Stimulated activated CD8-positive, alpha-beta memory T cell treated with anti-CD3 and anti-CD28 coated beads, Interleukin-7, amount 100 ng/mL, for 24 hours (primary cell): ENCODE data around the gene BRD1.

Experiments
- DNase-seq: peaks from one replicate; pipeline ENCODE4 v3.0.0-alpha.2; 2020; ENCODE audit warnings: low read depth

Gene BRD1

GRCh38 chr22:49827853-49828598 is at the start of gene BRD1:
Gene BRD1 (minus strand): TSS chr22:49827873. CDS start chr22:49824317, 3,556 bp downstream.
- no peak for DNase-seq

DNA sequence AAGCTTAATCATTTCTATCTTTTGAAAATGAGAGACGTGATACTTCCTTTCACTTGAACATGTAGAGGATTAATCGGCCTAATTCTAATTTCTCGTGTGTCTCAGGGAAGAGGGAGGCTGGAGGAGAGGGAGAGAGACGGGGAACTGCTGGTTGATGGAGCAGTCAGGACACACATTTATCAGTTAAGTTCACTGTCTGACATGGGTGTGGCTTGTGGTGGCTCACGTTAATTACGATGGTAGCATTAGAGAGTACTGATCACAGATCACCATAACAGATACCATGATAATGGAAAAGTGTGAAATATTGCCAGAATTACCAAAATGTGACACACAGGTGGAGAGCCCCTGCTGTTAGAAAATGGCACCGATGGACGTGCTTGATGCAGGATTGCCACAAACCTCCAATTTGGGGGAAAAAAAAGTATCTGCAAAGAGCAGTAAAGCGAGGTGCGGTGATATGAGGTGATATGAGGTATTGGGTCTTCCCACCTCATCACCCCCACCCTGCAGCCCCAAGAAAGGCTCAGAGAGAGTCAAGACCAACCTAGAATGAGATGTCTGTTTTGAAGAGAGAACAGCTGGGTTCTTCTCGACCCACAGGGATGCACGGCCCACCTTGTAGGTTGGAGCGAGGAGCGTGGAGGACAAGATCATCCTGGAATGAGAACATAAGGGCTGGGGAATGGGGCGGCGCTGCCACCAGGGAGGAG is 45.7 kb upstream of the BRD1 start:
- DNase-seq, result no peak

GRCh38 chr22:49872347-49872746 is 44.7 kb upstream of the BRD1 start:
- DNase-seq, result no peak

DNA sequence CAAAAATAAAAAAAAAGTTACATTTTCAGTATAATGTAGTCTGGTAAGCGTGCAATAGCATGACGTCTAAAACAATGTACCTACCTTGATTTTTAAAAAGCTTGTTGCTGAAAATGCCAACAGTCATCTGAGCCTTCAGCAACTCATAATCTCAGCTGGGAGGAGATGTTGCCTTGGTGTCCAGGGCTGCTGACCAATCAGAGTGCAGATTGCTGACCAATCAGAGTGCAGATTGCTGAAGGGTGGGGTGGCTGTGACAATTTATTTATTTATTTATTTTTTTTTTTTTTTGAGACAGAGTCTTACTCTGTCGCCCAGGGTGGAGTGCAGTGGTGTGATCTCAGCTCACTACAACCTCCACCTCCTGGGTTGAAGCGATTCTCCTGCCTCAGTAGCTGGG is 43.8 kb upstream of the BRD1 start:
- no peak for DNase-seq

DNA sequence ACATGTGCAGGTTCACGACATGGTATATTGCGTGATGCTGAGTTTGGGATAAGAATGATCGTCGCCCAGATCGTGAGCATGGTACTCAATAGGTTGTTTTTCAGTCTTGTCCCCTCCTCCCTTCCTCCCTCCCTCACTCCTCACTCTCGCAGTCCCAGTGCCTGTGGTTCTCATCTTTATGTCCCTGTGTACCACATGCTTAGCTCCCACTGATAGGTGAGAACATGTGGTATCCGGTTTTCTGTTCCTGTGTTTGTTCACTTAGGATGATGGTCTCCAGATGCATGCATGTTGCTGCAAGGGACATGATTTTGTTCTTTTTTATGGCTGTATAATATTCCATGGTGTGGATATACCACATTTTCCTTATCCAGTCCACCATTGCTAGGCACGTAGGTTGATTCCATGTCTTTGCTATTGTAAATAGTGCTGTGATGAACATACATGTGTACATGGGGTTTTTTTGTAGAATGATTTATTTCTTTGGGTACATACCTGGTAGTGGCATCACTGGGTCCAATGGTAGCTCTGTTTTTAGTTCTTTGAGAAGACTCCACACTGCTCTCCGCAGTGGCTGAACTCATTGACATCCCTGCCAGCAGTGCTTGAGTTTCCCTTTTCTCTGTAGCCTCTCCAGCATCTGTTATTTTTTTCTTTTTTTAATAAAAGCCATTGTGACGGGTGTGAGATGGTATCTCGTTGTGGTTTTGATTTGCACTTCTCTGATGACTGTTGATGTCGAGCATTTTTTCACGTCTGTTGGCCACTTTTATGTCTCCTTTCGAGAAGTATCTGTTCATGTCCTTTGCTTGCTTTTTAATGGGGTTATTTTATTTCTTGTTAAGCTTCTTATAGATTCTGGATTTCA is 42.4 kb upstream of the BRD1 start:
- no peak for DNase-seq

- DNase-seq, result no peak
Measured at GRCh38 chr22:49869086-49869830, 41.6 kb upstream of the BRD1 start.

- no peak for DNase-seq
Measured at GRCh38 chr22:49867303-49868265, 39.9 kb upstream of the BRD1 start.

- no peak for DNase-seq
Measured at GRCh38 chr22:49866646-49867045, 39.0 kb upstream of the BRD1 start.

DNA sequence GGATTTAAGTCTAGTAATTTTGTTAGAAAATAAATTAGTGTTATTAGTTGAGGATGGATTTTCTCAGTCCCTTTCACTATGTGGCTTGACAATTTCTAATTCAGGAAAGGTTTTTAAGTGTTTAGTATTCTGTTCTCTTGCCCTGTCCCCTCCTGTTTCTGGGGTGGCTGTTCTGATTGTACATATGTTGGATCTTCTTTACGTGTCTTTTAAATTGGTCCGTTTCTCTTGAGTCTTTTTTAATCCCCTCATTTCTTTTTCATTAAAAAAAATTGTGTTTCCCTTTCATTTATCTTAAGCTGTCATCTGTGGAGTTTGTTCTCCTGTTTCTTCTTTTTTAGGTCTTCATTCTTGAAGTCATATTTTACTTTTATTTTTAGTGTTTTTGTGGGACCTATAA is 38.5 kb upstream of the BRD1 start:
- DNase-seq, result no peak

DNA sequence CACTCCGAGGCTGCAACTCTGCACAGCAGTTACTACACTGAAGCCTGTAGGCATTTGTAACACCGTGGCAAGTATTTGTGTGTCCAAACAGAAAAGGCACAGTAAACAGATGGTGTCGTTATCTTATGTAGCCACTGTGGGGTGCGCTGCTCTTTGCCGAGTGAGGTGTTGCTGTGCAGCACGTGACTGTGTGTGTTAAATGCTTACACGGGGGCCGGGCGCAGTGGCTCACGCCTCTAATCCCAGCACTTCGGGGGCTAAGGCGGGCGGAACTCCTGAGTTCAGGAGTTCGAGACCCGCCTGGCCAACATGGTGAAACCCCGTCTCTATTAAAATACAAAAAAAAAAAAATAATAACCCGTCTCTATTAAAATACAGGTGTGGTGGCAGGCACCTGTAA is 37.5 kb upstream of the BRD1 start:
- no peak for DNase-seq

DNA sequence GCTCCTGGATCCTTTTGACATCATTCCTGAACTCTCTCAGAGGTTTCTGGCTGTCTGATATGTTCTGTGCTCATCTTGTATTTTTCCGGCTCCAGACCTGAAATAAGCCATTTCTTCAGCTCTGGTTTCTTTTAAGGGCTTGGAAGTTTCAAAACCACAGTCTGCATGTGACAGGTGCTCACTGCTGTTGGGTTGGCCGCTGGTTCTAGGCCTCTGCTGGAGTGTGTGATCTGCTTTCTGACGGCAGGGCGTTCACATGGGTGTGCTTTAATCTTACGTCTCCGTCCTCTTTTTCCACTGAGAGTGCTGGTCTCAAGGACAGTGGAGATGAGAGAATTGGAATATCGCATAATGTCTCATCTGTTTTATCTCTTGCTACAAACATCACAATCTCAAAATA is 36.3 kb upstream of the BRD1 start:
- no peak for DNase-seq

- DNase-seq, result no peak
Measured at GRCh38 chr22:49862496-49862776, 34.8 kb upstream of the BRD1 start.

DNA sequence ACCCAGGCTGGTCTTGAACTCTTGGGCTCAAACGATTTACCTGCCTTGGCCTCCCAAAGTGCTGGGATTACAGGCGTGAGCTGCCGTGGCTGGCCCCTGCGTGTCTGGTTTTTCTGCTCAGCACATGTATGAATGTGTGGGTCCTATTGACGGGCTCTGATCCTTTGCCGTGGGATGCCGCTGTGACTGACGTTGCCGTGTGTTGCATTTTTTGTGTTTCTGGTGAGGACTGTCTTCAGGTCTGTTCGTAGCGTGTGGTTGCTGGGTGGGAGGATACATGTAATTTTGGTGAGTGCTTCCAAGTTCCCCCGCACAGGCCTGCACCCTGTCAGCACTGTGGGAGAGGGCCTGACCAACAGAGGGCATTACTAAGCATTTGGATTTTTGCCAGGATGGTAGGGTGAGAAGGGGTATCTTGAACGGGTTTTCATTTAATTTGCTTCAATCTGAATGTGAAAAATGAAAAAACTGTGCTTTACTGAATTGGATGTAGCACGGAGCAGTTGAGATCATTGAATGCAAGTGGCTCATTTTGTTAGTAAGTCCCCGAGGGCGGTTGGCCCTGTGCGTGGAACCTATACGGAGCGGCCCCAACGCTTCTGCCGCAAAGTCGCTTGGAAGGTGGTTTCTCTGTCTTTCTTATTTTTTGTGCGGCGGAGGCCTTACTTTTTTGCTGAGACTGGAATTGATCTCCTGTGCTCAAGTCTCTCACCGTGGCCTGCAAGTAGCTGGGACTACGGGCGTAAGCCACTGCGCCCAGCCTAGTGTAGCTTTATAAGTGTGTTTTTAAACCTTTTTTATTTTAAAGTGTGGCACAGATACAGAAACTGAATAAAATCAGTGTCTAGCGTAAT is 34.2 kb upstream of the BRD1 start:
- no peak for DNase-seq

- no peak for DNase-seq
Measured at GRCh38 chr22:49858827-49859226, 31.2 kb upstream of the BRD1 start.

GRCh38 chr22:49856766-49857618 is 29.3 kb upstream of the BRD1 start:
- DNase-seq, result no peak

DNA sequence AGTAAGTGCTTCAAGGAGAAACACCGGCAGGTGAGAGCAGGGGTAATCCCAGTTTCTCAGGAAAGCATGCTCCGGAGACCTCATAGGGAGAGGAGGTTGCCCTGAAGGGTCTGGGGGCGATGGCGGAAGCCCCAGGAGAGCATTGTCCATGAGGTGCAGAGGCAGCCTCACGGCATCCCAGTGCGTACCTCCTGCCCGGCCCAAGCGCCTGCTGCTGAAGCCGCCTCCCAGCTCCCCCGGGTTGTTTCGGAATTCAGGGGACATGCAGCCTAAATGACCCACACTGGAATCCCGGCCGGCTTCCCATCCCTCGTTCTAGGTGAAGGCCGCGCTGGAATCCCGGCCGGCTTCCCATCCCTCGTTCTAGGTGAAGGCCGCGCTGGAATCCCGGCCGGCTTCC is 28.7 kb upstream of the BRD1 start:
- DNase-seq, result no peak

DNA sequence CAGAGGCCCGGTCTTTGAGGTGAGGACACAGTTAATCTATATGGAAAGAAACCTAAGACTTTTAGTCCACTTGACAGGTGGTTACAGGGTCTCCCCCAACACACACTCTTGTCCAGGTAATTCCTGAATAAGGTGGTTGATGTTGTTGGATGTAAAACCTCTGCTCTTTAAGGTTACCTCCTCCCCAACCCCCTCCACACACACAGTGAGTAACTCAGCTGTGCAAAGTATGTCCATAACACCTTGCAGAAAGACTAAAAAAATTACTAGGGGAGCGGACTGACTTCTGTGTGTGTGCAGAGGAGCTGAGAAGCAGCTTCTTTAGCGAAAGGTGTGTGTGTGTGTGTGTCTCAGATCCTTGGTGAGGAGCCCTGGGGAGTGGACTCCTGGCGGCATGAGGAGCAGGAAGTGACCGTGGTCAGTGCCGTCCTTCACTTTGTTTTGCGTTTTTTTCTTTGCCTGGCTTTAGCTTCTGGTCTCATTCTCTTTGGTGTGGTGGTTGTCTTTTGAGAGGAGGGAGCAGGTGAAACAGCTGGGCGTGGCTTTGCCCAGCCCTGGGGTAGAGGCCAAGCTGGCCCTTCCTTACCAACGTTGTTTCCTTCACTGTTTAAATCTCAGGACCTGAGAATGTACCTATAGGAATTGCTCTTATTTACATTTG is 27.7 kb upstream of the BRD1 start:
- no peak for DNase-seq

GRCh38 chr22:49853981-49854831 is 26.5 kb upstream of the BRD1 start:
- no peak for DNase-seq
